Fibroblast of gingiva (primary cell): ENCODE measurements around the gene TXNIP.
A peak's percentile ranks its signal among the peaks of the same experiment; 100 is the strongest.

Source experiments
- DNase-seq: peaks from one replicate; pipeline ENCODE4 v3.0.0-alpha.2; 2011; ENCODE audit warnings: low read depth

Gene TXNIP

DNA sequence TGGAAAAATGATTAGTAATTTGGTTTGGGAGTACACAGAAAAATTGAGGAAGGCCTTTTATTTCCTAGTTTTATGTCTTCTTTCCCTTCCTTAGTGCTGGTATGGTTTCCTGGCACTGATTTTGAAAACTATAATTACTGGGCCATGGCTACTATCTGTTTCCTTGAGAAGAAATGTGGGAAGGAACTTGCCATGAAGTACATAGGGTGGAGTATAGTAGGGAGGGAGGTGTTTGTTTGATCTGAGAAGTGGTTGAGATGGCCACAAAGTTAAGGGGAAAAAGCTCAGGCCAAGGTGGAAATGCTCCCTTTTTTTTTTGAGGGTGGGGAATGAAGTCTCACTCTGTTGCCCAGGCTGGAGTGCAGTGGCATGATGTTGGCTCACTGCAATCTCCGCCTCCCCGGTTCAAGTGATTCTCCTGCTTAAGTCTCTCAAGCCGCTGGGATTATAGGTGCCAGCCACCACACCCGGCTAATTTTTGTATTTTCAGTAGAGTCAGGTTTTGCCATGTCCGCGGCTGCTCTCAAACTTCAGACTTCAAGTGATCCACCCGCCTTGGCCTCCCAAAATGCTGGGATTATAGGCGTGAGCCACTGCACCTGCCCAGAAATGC, 13.9 kb upstream of the TXNIP start:
- no peak for DNase-seq

DNA sequence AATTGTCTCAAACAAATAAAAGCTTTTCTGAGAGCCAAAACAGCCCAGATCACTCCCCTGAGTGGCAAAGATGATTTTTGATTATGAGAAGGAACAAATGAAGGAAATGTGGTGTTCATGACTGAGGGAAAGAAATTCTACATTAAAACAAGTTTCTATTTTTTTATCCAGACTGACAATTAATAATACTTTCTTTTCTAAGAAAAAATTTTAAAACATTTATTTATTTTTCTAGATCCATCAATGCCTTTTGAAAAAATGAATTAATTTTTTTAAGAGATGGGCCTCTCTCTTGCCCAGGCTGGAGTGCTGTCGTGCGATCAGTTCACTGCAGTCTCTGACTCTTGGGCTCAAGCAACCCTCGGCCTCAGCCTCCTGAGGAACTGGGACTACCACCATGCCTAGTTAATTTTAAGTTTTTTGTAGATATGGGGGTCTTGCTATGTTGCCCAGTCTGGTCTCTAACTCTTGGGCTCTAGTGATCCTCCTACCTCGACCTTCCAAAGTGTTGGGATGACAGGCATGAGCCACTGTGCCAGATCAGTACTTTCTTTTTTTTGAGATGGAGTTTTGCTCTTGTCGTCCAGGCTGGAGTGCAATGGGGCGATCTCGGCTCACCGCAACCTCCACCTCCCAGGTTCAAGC, 11.2 kb upstream of the TXNIP start:
- DNase-seq = no peak

DNA sequence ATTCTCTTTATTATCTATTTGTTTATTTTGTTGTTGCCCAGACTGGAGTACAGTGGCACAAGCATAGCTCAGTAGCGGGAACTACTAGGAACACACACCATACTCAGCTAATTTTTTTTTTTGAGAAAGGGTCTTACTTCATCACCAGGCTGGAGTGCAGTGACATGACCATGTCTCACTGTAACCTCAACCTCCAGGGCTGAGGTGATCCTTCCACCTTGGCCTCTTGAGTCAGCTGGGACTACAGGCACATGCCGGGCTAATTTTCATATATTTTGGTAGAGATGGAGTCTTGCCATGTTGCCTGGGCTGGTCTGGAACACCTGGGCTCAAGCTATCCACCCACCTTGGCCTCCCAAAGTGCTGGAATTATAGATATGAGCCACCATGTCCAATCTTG, 5.3 kb upstream of the TXNIP start:
- no peak for DNase-seq

GRCh38 chr1:145999321-146000024, 3.1 kb upstream of the TXNIP start:
- peak; percentile 31 for DNase-seq

DNA sequence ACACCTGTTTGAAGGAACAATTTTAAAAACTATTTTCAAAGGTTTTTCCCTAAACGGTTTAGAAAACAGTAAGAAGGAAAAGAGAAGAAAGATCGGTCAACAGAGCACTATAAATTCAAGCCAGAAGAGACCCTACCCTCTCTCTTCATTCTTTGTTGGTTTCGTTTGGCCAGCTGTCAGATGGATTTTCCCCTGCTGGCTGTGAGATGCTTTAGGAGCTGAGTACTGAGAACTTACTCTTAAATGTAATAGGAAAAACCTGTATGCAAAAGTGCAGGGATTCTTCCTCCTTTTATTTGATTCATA, 1.3 kb upstream of the TXNIP start:
- no peak for DNase-seq

DNA sequence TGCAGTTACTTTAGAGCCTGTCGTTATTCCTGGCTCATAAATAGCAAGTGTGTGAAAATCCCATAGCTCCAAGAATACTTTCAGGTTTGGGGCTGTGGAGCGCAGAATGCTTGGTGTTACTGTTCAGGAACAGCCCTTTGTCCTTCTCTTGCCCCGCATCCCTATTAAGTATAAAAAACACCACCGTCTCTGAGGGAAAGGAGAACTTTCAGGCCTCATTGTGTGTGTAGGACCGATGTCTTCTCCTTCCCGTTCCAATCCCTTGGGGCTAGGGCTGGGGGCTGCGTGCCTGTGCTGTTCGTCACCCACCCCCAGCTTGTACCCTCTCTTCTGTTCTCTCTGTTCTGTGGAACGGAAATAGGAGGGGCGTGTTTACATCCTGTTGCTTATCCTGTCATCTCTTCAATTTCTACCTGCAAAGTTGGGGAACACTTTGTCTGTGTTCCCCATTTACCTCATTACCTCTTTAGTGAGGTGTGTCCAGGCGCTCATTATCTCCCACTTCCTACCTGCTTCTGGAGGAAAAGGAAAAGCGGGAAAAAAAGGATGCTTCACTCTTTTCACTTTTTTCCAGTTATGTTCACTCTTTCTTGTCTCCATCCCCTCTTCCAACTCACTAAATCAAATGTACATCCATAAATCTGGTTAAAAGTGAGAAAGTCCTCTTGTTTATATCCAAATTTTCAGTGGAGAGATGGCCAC, 788 bp upstream of the TXNIP start:
- no peak for DNase-seq

- no peak for DNase-seq
Observed at GRCh38 chr1:145995964-145996432, 381 bp downstream of the TXNIP start.

- DNase-seq = no peak
Observed at GRCh38 chr1:145995148-145995881, 1.1 kb downstream of the TXNIP start.

- DNase-seq = no peak
Observed at GRCh38 chr1:145994391-145995120, 1.8 kb downstream of the TXNIP start.

DNA sequence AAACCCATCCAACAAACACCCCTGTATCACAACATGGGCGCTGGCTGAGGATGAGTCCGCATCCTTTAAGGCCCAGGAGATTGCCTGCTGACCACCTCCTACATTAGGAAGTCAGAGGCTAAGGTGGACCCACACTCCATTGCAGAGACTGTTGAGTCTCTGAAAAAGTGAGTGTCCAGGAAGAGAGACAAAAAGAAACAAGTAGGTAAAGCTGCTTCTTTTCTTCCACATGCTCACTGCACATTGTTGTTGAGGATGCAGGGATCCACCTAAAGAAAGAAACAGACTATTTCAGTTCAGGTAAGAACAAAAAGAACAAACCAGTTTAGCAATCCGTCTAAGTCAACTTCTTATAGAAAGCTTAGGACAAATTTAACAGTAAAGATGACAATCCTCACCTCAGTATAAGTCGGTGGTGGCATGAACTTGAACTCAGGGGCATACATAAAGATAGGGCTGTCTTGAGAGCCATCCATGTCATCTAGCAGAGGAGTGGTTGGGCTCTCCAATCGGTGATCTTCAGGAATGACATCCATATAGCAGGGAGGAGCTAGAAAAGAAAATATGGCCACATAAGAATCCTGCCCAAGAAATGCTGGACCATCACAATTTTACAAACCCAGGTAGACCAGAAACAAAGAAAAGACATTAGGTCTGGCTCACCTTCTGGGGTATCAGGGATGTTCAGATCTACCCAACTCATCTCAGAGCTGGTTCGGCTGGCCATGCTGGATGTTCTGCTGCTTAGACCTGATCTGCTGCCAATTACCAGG, 2.6 kb downstream of the TXNIP start:
- no peak for DNase-seq

DNA sequence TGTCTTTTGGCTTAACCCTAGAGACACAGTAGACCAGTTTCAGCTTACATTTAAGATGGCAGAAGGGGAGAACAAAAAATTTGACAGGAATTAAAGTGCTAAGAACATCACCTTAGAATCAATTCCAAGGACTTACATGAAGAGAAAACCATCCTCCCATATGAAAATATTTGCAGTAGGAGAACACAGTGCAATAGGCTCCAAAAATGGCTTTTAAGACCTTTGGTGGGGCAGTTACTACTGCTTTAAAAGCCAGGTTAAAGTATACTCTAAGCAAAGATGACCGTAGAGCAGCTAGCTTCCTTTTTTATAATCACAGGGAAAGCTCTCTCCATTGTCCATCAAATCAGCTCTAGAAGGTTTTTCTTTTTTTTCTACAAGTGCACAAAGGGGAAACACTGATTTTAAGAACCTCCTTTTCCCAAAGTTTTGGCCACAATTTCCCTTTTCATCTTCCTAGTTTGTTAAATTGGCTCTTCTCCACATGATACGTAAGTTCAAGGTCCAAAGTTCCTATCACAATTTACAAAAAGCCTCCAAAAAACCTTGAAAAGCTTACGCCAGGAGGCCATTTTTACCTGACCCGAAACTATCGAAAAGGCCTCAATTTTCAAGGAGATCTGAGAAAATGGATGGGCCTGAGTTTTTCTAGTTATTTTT, 3.3 kb downstream of the TXNIP start:
- DNase-seq = no peak

GRCh38 chr1:145992502-145992936, 3.9 kb downstream of the TXNIP start:
- DNase-seq = no peak

DNA sequence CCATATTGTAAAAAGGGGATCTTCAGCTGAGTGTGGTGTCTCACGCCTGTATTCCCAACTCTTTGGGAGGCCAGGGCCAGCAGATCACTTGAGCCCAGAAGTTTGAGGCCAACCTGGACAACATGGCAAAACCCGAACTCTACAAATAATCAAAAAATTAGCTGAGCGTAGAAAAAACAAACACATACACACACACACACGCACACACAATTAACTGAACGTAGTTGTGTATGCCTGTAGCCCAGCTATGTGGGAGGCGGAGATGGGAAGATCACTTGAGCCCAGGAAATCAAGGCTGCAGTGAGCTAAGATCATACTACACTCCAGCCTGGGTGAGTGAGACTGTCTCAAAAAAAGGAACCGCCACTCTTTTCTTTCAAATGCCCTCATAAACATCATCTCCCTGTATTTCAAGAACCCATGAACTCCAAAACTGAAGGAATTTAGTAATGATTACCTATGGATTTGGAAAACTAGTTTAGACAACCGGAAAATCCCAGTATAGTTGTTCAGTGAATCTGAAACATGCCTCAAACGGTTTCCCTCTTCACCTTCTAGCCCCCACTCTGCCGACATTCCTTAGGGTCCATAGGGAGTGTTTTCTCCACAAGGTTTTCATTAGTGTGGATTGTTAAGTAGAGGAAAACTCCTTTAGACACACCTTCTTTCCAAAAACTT, 4.5 kb downstream of the TXNIP start:
- peak; percentile 48 for DNase-seq

DNA sequence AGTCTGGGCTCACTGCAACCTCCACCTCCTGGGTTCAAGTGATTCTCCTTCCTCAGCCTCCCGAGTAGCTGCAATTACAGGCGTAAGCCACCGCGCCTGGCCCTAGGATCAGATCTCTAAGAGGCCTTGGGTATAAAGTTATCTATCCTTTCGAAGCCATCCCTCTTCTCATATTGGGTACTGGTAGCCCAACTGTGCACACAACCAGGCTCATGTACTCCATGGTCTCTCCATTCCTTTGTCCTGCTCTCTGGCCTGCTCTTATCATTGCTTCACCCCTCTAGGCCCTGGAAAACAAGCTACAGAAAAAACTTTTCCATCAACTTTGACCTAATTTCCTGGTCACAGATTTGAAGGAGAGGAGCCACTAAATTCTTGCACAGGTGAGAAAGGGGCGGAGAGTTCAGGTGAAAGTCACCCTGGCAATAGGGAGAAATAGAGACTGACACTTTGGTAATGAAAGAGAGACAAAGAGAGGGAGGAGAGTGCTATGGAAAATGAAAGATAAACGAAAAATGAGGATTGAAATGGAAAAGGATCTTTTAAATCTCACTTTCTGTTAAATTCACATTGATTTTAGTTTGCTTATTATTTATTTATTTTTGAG, 6.0 kb downstream of the TXNIP start:
- no peak for DNase-seq

DNA sequence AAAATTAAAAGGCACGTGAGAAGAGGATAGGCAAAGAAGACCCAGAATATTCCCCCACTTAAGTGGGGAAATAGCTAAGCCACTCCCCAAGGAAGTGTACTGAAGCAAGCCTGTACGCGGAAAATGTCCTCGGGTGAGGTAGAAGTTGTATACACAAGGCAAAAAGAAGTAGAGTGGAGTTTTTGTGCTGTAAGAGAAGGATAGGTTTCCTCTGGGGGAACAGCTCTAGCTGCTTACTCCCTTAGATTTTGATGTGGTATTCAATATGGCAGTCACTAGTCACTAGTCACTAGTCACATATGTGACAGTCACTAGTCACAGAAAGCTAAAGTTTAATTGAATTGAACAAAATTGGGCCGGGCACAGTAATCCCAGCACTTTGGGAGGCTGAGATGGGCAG, 7.6 kb downstream of the TXNIP start:
- no peak for DNase-seq

GRCh38 chr1:145987926-145988325, 8.5 kb downstream of the TXNIP start:
- no peak for DNase-seq

DNA sequence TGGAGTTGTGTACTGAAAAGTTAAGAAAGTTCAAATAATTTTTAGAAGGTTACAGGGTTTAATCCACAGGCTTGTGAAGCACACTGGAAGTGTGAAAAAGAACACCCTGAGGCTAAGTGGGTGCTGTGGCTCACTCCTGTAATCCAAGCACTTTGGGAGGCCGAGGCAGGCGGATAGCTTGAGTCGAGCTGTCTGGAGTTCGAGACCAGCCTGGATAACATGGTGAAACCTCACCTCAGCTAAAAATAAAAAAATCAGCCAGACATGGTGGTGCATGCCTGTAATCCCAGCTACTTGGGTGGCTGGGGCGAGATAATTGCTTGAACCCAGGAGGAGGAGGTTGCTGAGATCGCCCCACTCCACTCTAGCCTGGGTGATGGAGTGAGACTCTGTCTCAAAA, 9.8 kb downstream of the TXNIP start:
- no peak for DNase-seq

- DNase-seq = peak; percentile 69
Observed at GRCh38 chr1:145985502-145986439, 10.6 kb downstream of the TXNIP start.
